KG1 (cell line): ENCODE data around the gene BCAT1.
"Not testable (repeated sequence)": the region's sequence is repeated elsewhere in the genome, so short reads cannot be mapped to it uniquely, and the experiment has no call there.

Experiments
- DNase-seq: peaks from one replicate; lab custom pipeline; 2025; lab: John Stamatoyannopoulos, UW

The BCAT1 gene

GRCh38 chr12:24898606-24899005 is 50.3 kb downstream of the BCAT1 start:
- no peak for DNase-seq

GRCh38 chr12:24898185-24898584 is 50.7 kb downstream of the BCAT1 start:
- no peak for DNase-seq

GRCh38 chr12:24896171-24896570 is 52.7 kb downstream of the BCAT1 start:
- no peak for DNase-seq

- no peak for DNase-seq
Observed at GRCh38 chr12:24895612-24896011, 53.3 kb downstream of the BCAT1 start.

- no peak for DNase-seq
Observed at GRCh38 chr12:24894879-24895278, 54.0 kb downstream of the BCAT1 start.

- no peak for DNase-seq
Observed at GRCh38 chr12:24890048-24890803, 58.7 kb downstream of the BCAT1 start.

GRCh38 chr12:24889411-24889810 is 59.5 kb downstream of the BCAT1 start:
- DNase-seq = no peak

- no peak for DNase-seq
Observed at GRCh38 chr12:24888813-24889212, 60.1 kb downstream of the BCAT1 start.

GRCh38 chr12:24884911-24885310 is 64.0 kb downstream of the BCAT1 start:
- DNase-seq = no peak

GRCh38 chr12:24881724-24882371 is 67.1 kb downstream of the BCAT1 start:
- DNase-seq = no peak

- DNase-seq = no peak
Observed at GRCh38 chr12:24881227-24881626, 67.7 kb downstream of the BCAT1 start.

- DNase-seq = no peak
Observed at GRCh38 chr12:24880732-24881131, 68.2 kb downstream of the BCAT1 start.

GRCh38 chr12:24879644-24880043 is 69.3 kb downstream of the BCAT1 start:
- DNase-seq = no peak

- no peak for DNase-seq
Observed at GRCh38 chr12:24875014-24875413, 73.9 kb downstream of the BCAT1 start.

- no peak for DNase-seq
Observed at GRCh38 chr12:24872211-24872610, 76.7 kb downstream of the BCAT1 start.

GRCh38 chr12:24866139-24866538 is 82.8 kb downstream of the BCAT1 start:
- not testable (repeated sequence) for DNase-seq

GRCh38 chr12:24864796-24865125 is 84.1 kb downstream of the BCAT1 start:
- no peak for DNase-seq

- DNase-seq = no peak
Observed at GRCh38 chr12:24861766-24862540, 86.9 kb downstream of the BCAT1 start.

GRCh38 chr12:24860546-24860945 is 88.4 kb downstream of the BCAT1 start:
- no peak for DNase-seq

- DNase-seq = no peak
Observed at GRCh38 chr12:24856541-24856940, 92.4 kb downstream of the BCAT1 start.

- DNase-seq = no peak
Observed at GRCh38 chr12:24854908-24855307, 94.0 kb downstream of the BCAT1 start.

- no peak for DNase-seq
Observed at GRCh38 chr12:24854017-24854416, 94.9 kb downstream of the BCAT1 start.

- DNase-seq = no peak
Observed at GRCh38 chr12:24853588-24853987, 95.3 kb downstream of the BCAT1 start.
